Calu3 (cell line): Measurements from ENCODE around the gene PROM1. TPM values are rescaled to one million over a fixed set of nuclear protein-coding genes. Genes with fewer than 3 reads are reported as not detected.

Experiments
- BruUV-seq: library from RNA; stranded (reverse); fragments of 400-500 nt; replicated peaks from 2 replicates; lab custom pipeline; 2021; lab: Mats Ljungman, UMichigan
- CTCF ChIA-PET: fragments of 300-600 bp; sonication (Branson Sonifier 250); formaldehyde crosslinking; loops from one replicate; lab custom pipeline; 2022; ENCODE audit warnings: antibody characterized with exemption; lab: Charles Lee
- DNase-seq: peaks from one replicate; pipeline ENCODE4 v3.0.0; 2022
- H3K27ac Mint-ChIP-seq: one replicate; pipeline ENCODE4 v1.8.0; 2022; ENCODE audit warnings: mixed read lengths; ENCODE audit not compliant: unreplicated experiment
- H3K27me3 Mint-ChIP-seq: one replicate; pipeline ENCODE4 v1.8.0; 2022; ENCODE audit warnings: mixed read lengths; ENCODE audit not compliant: unreplicated experiment
- H3K36me3 Mint-ChIP-seq: one replicate; pipeline ENCODE4 v1.8.0; 2022; ENCODE audit warnings: mild to moderate bottlenecking, moderate library complexity, mixed read lengths; ENCODE audit not compliant: insufficient read depth, unreplicated experiment
- H3K4me1 Mint-ChIP-seq: one replicate; pipeline ENCODE4 v1.8.0; 2022; ENCODE audit warnings: mild to moderate bottlenecking, low read depth, mixed read lengths; ENCODE audit not compliant: unreplicated experiment
- H3K4me3 Mint-ChIP-seq: one replicate; pipeline ENCODE4 v1.8.0; 2022; ENCODE audit warnings: mild to moderate bottlenecking, low read depth, moderate library complexity, mixed read lengths; ENCODE audit not compliant: unreplicated experiment
- H3K9me3 Mint-ChIP-seq: one replicate; pipeline ENCODE4 v1.8.0; 2022; ENCODE audit warnings: low read depth, mixed read lengths; ENCODE audit not compliant: unreplicated experiment
- intact Hi-C: fragments of 100-400 bp; cut with micrococcal nuclease; formaldehyde crosslinking; loops from one replicate; pipeline ENCODE4 v1.10.0; 2022; ENCODE audit not compliant: unreplicated experiment
- total RNA-seq: library from RNA; stranded (reverse); gene quantifications from 2 replicates; pipeline ENCODE4 v1.2.3, GENCODE V29; 2022
- TF ChIP-seq, protein P1 (sequence below): fragments of 200-600 bp; IDR thresholded peaks from one replicate; pipeline ENCODE4 v1.8.0; 2022; ENCODE audit warnings: antibody characterized with exemption; ENCODE audit not compliant: unreplicated experiment

Gene PROM1
- total RNA-seq, 1 experiment from 2014 or later, result 73.9 TPM

DNA sequence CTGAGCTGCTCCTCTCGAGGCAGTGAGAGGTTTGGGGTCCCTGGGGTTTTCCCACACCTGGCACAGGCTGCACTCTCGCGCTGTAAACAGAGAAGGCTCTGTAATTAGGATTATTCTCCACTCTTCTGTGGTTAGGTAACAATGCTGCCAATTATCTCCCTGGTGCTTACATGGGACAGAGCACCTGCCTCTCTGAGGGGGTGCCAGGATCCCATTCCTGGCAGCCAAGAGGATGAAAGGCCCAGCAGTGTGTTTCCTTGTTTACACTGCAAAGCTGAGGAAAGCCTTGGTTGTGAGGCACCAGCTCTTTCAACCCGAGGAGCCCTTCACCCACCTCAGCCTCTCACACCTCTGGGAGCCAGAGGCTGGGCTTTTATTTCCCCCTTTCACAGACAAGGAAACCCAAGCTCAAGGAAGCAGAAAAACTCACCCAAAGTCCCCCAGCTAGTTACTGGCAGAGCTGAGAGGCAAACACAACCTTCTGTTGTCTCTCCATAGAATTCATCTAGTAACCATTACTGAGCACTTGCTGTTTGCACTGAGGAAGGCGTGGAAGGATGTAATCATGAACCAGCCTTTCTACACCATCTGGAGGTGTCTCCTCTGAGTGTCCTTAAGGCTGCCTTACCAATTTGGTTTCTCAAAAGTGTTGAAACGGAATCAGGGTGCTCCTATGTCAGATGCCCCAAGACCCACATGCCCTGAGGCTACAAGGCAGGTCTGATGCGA lies 39.7 kb upstream of the PROM1 start:
- Mint-ChIP-seq H3K36me3 (peaks cover 4% of the 10 kb centered on the region), H3K27me3 (no peaks in the 10 kb centered on the region), H3K9me3 (no peaks in the 10 kb centered on the region), H3K4me3 (no peak overlapping the region), H3K4me1 (peaks cover 18% of the 10 kb centered on the region), H3K27ac (peak overlapping the region; percentile 57)
- peak; percentile 70 for DNase-seq
- BruUV-seq, result no TSS peak
- intact Hi-C loops, result loop anchor here (1.0 to 5.0 kb wide), 3 partner anchors 18 to 89 kb away; partner anchors contain the start of gene PROM1
- TF ChIP-seq, protein P1, sequence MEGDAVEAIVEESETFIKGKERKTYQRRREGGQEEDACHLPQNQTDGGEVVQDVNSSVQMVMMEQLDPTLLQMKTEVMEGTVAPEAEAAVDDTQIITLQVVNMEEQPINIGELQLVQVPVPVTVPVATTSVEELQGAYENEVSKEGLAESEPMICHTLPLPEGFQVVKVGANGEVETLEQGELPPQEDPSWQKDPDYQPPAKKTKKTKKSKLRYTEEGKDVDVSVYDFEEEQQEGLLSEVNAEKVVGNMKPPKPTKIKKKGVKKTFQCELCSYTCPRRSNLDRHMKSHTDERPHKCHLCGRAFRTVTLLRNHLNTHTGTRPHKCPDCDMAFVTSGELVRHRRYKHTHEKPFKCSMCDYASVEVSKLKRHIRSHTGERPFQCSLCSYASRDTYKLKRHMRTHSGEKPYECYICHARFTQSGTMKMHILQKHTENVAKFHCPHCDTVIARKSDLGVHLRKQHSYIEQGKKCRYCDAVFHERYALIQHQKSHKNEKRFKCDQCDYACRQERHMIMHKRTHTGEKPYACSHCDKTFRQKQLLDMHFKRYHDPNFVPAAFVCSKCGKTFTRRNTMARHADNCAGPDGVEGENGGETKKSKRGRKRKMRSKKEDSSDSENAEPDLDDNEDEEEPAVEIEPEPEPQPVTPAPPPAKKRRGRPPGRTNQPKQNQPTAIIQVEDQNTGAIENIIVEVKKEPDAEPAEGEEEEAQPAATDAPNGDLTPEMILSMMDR, result no peak
- CTCF ChIA-PET, result interaction anchor here (0.7 to 1.3 kb wide), 3 partner anchors 22 to 73 kb away, joined by 3 to 5 read pairs (median 4); no protein-coding TSS in a partner anchor

DNA sequence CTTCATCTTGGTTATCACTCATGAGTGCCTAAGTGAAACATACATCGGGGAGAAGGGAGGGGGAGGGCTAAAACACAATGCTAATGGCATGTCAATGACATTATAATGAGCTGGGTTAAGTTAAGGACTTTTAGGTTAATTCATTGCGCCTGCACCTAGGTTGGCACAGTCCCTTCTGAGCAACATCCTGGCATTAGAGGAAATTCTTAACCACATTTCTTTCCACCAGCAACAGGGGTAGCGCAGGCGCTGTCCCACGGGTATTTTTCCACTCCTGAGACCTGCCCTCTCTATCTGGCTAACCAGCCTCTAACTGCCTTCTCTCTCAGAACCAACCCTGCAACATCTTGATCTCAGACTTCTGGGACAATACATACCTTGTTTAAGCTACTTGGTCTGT lies 39.0 kb upstream of the PROM1 start:
- no peaks in the 10 kb centered on the region for H3K9me3 Mint-ChIP-seq
- peaks cover 18% of the 10 kb centered on the region for H3K4me1 Mint-ChIP-seq

DNA sequence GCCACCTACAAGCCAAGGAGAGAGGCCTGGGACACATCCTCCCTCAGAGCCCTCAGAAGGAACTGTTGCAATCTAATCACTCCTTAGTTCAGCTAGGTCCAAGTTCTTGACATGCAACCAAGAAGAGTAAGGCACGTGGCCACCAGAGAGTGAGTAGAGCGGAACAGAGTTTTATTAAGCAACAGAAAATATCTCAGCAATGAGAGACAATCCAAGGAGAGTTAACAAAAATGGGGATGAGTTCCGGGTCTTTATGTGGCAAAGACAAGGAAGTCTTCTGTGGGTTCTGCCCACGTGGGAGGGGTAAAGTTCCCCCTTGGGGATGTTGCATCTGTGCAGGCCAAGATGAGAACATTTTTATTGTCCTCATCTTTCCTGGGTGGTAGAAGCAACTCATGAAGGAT lies 38.5 kb upstream of the PROM1 start:
- BruUV-seq, result no TSS peak
- Mint-ChIP-seq H3K4me3 (no peak overlapping the region), H3K9me3 (no peaks in the 10 kb centered on the region), H3K27me3 (no peaks in the 10 kb centered on the region), H3K36me3 (peaks cover 4% of the 10 kb centered on the region), H3K4me1 (peaks cover 18% of the 10 kb centered on the region), H3K27ac (peak overlapping the region; percentile 9)
- TF ChIP-seq, protein P1, result no peak
- DNase-seq, result no peak
- CTCF ChIA-PET, result interaction anchor here (1.3 kb wide), 1 partner anchor 21 kb away, joined by 4 read pairs; no protein-coding TSS in a partner anchor
- intact Hi-C loops, result loop anchor here (2.0 to 5.0 kb wide), 2 partner anchors 40 to 88 kb away; partner anchors contain the start of gene PROM1

More for the DNA sequence above, 39.0 kb upstream of the PROM1 start:
- intact Hi-C loops, result loop anchor here (1.0 to 5.0 kb wide), 3 partner anchors 19 to 88 kb away; partner anchors contain the start of gene PROM1
- BruUV-seq, result no TSS peak
- Mint-ChIP-seq H3K36me3 (peaks cover 4% of the 10 kb centered on the region), H3K4me3 (no peak overlapping the region), H3K27ac (no peak overlapping the region), H3K27me3 (no peaks in the 10 kb centered on the region)
- DNase-seq, result no peak
- CTCF ChIA-PET, result interaction anchor here (0.7 to 1.3 kb wide), 2 partner anchors 21 to 55 kb away, joined by 3 to 4 read pairs; no protein-coding TSS in a partner anchor
- TF ChIP-seq, protein P1, result no peak

DNA sequence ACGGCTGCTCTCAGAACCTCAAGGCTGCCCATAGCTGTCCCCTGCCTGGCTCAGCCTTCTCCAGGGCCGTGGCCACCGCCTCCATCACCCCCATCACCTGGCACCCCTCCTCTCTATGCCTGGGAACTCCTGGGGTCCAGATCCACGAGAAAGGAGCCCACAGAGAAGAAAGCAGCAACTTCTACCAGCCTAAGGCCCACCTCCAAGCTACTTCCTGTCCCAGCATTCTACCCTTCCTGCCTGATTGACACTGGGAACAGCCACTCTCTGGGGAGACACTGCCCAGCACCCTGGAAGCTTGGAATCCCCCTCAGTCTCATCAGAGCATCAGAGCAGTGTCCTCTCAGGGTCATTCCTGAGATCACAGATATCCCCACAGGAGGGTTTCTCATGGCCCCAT lies 36.9 kb upstream of the PROM1 start:
- H3K27ac Mint-ChIP-seq, result no peak overlapping the region
- TF ChIP-seq, protein P1, result no peak
- no peak overlapping the region for H3K4me3 Mint-ChIP-seq
- no TSS peak for BruUV-seq
- H3K4me1 Mint-ChIP-seq, result peaks cover 30% of the 10 kb centered on the region
- DNase-seq, result no peak
- H3K36me3 Mint-ChIP-seq, result peaks cover 4% of the 10 kb centered on the region
- intact Hi-C loops, result loop anchor here (5.0 kb wide), 1 partner anchor 38 kb away; the partner anchor contains the start of gene PROM1
- H3K9me3 Mint-ChIP-seq, result no peaks in the 10 kb centered on the region
- CTCF ChIA-PET, result no interaction called here
- H3K27me3 Mint-ChIP-seq, result no peaks in the 10 kb centered on the region
